HepG2 (cell line): ENCODE results near the gene PCGF2. TPM values are rescaled to one million over a fixed set of nuclear protein-coding genes. Genes with fewer than 3 reads are reported as not detected.

Experiments used
- AKAP8 ChIP-seq: sonication (generic); formaldehyde crosslinking; IDR thresholded peaks from 2 replicates; pipeline ENCODE4 v1.5.1; 2020; ENCODE audit warnings: mild to moderate bottlenecking, missing genetic modification reagents
- ETV5 ChIP-seq: IDR thresholded peaks from 2 replicates; pipeline ENCODE4 v1.6.1; 2018; ENCODE audit warnings: missing biosample characterization, missing genetic modification reagents, inconsistent platforms, borderline replicate concordance
- HMG20A ChIP-seq: IDR thresholded peaks from 2 replicates; pipeline ENCODE4 v1.6.1; 2016; ENCODE audit warnings: borderline replicate concordance
- MXI1 ChIP-seq: IDR thresholded peaks from 3 replicates; pipeline ENCODE4 v1.6.1; 2012; ENCODE audit warnings: low read depth, low read length, inconsistent platforms, borderline replicate concordance
- PCBP1 ChIP-seq: fragments of 200-400 bp; formaldehyde crosslinking; IDR thresholded peaks from 2 replicates; pipeline ENCODE4 v1.6.1; 2017; ENCODE audit warnings: mild to moderate bottlenecking, low read depth, low read length, borderline replicate concordance
- POLR2AphosphoS5 ChIP-seq: IDR thresholded peaks from 2 replicates; pipeline ENCODE4 v1.6.1; 2012; ENCODE audit warnings: low read depth, low read length
- RAD21 ChIP-seq: fragments of 450-650 bp; formaldehyde crosslinking; IDR thresholded peaks from 2 replicates; pipeline ENCODE4 v1.5.0; 2020; ENCODE audit warnings: mild to moderate bottlenecking
- RARA ChIP-seq: IDR thresholded peaks from 2 replicates; pipeline ENCODE4 v1.6.1; 2016; ENCODE audit warnings: missing genetic modification reagents, missing compliant biosample characterization
- SETDB1 ChIP-seq: sonication (generic); formaldehyde crosslinking; IDR thresholded peaks from 2 replicates; pipeline ENCODE4 v1.5.1; 2020; ENCODE audit warnings: missing genetic modification reagents, mild to moderate bottlenecking, borderline replicate concordance
- TOPORS ChIP-seq: sonication (generic); formaldehyde crosslinking; IDR thresholded peaks from 2 replicates; pipeline ENCODE4 v1.8.0; 2023; ENCODE audit warnings: mild to moderate bottlenecking, missing genetic modification reagents
- ZNF24 ChIP-seq: fragments of 450-650 bp; IDR thresholded peaks from 2 replicates; pipeline ENCODE4 v1.6.1; 2017; ENCODE audit warnings: antibody characterized with exemption, mild to moderate bottlenecking
- ZNF253 ChIP-seq: sonication (generic); formaldehyde crosslinking; IDR thresholded peaks from 2 replicates; pipeline ENCODE4 v1.8.0; 2022; ENCODE audit warnings: mild to moderate bottlenecking, missing genetic modification reagents, borderline replicate concordance
- ZNF333 ChIP-seq: sonication (generic); formaldehyde crosslinking; IDR thresholded peaks from 2 replicates; pipeline ENCODE4 v1.4.0; 2020; ENCODE audit warnings: mild to moderate bottlenecking, missing genetic modification reagents, borderline replicate concordance
- ZNF557 ChIP-seq: sonication (generic); formaldehyde crosslinking; IDR thresholded peaks from 2 replicates; pipeline ENCODE4 v1.4.0; 2020; ENCODE audit warnings: missing genetic modification reagents
- ZNF781 ChIP-seq: sonication (generic); formaldehyde crosslinking; IDR thresholded peaks from 2 replicates; pipeline ENCODE4 v1.5.1; 2020; ENCODE audit warnings: borderline replicate concordance, mild to moderate bottlenecking, missing genetic modification reagents; ENCODE audit errors: not compliant biosample characterization
- polyA plus RNA-seq, 8 experiments: library from polyadenylated mRNA; depleted of rRNA in 3 of 8; stranded (reverse) in 7 of 8; unstranded in 1 of 8; fragments of >200 nt; fragmentation: Illumina TruSeq in 4 of 8; extraction: Trizol in 4 of 8; gene quantifications; 2 replicates each; pipeline versions ENCODE4 v1.2.1 to v1.2.3, GENCODE V29; 2011 to 2016; ENCODE audit warnings: low read depth in 4 of 8, missing spikeins in 1 of 8, mixed read lengths in 1 of 8; ENCODE audit not compliant: insufficient read depth in 1 of 8
- total RNA-seq, 5 experiments: library from RNA; depleted of rRNA; stranded (reverse); fragments of >200 nt; fragmentation: Illumina TruSeq; extraction: Trizol; gene quantifications; 2 replicates each; pipeline ENCODE4 v1.2.3, GENCODE V29; 2016; ENCODE audit warnings: low read depth in 1 of 5
- TF ChIP-seq, protein P1 (sequence below): sonication (generic); formaldehyde crosslinking; IDR thresholded peaks from 2 replicates; pipeline ENCODE4 v1.4.0; 2020; ENCODE audit warnings: mild to moderate bottlenecking, low read depth, missing genetic modification reagents
- TF ChIP-seq, protein P2 (sequence below): sonication (generic); formaldehyde crosslinking; IDR thresholded peaks from 2 replicates; pipeline ENCODE4 v1.5.0; 2020; ENCODE audit warnings: mild to moderate bottlenecking, missing genetic modification reagents, borderline replicate concordance
- TF ChIP-seq, protein P3 (sequence below): sonication (generic); formaldehyde crosslinking; IDR thresholded peaks from 2 replicates; pipeline ENCODE4 v1.5.1; 2020; ENCODE audit warnings: missing genetic modification reagents, mild to moderate bottlenecking, borderline replicate concordance
- TF ChIP-seq, protein P4 (sequence below): sonication (generic); formaldehyde crosslinking; IDR thresholded peaks from 2 replicates; pipeline ENCODE4 v1.8.1; 2023; ENCODE audit warnings: mild to moderate bottlenecking, missing genetic modification reagents
- TF ChIP-seq, protein P5 (sequence below): sonication (generic); formaldehyde crosslinking; IDR thresholded peaks from 2 replicates; pipeline ENCODE4 v1.4.0; 2020; ENCODE audit warnings: missing genetic modification reagents

PCGF2 gene
- total and polyA plus RNA-seq, 2 of the 13 experiments (the other 11 are each of a cell fraction or from before 2014, with no cell fraction given) = 11.6 to 29.4 TPM

DNA sequence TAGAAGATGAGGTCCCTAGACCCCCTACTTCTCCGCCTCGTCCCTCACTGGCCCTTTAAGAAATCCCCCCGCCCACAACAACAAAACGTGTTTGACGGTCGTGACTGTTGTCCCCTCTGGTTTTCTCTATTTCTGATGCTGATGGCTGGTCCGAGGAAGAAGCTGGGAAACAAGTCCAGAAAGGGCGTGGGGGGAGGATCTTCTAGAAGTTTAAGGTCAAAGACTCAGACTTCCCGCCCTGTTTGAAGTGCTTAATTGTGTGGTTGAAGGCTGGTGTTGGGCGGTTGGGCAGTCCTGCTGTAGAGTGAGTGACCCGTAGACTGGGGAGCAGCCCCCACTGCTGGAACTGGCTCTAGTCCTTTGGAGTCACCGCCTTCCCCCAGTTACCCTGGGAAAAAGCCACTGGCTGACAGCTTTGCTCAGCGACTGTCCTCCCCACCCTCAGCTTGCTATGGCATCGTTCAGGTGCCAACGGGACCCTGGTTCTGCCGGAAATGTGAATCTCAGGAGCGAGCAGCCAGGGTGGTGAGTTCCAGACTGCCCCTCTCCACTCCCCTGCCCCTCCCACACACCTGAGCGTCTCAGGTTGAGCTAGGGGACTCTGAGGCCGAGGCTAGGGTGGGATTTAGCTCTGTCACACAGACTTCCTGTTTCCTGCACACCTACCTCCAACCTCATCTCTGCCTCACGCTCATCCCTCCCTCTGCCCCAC is 41.5 kb downstream of the PCGF2 start (continued):
- TF ChIP-seq, protein P1, sequence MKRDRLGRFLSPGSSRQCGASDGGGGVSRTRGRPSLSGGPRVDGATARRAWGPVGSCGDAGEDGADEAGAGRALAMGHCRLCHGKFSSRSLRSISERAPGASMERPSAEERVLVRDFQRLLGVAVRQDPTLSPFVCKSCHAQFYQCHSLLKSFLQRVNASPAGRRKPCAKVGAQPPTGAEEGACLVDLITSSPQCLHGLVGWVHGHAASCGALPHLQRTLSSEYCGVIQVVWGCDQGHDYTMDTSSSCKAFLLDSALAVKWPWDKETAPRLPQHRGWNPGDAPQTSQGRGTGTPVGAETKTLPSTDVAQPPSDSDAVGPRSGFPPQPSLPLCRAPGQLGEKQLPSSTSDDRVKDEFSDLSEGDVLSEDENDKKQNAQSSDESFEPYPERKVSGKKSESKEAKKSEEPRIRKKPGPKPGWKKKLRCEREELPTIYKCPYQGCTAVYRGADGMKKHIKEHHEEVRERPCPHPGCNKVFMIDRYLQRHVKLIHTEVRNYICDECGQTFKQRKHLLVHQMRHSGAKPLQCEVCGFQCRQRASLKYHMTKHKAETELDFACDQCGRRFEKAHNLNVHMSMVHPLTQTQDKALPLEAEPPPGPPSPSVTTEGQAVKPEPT (CRISPR knock-in tag) = no peak
- TF ChIP-seq ZNF781 (CRISPR knock-in tag) (peak; percentile 17), RARA (CRISPR knock-in tag) (no peak), SETDB1 (no peak), TOPORS (CRISPR knock-in tag) (0 out of 2 replicates have a peak, but pooled peaks have one; percentile 57), POLR2AphosphoS5 (0 out of 2 replicates have a peak, but pooled peaks have one; percentile 34), AKAP8 (no peak), MXI1 (0 out of 3 replicates have a peak, but pooled peaks have one; percentile 15), ETV5 (CRISPR knock-in tag) (0 out of 2 replicates have a peak, but pooled peaks have one; percentile 11), ZNF24 (no peak), PCBP1 (no peak), ZNF333 (CRISPR knock-in tag) (no peak), RAD21 (no peak), ZNF253 (no peak), HMG20A (0 out of 2 replicates have a peak, but pooled peaks have one; percentile 18), ZNF557 (CRISPR knock-in tag) (no peak)
- TF ChIP-seq, protein P2, sequence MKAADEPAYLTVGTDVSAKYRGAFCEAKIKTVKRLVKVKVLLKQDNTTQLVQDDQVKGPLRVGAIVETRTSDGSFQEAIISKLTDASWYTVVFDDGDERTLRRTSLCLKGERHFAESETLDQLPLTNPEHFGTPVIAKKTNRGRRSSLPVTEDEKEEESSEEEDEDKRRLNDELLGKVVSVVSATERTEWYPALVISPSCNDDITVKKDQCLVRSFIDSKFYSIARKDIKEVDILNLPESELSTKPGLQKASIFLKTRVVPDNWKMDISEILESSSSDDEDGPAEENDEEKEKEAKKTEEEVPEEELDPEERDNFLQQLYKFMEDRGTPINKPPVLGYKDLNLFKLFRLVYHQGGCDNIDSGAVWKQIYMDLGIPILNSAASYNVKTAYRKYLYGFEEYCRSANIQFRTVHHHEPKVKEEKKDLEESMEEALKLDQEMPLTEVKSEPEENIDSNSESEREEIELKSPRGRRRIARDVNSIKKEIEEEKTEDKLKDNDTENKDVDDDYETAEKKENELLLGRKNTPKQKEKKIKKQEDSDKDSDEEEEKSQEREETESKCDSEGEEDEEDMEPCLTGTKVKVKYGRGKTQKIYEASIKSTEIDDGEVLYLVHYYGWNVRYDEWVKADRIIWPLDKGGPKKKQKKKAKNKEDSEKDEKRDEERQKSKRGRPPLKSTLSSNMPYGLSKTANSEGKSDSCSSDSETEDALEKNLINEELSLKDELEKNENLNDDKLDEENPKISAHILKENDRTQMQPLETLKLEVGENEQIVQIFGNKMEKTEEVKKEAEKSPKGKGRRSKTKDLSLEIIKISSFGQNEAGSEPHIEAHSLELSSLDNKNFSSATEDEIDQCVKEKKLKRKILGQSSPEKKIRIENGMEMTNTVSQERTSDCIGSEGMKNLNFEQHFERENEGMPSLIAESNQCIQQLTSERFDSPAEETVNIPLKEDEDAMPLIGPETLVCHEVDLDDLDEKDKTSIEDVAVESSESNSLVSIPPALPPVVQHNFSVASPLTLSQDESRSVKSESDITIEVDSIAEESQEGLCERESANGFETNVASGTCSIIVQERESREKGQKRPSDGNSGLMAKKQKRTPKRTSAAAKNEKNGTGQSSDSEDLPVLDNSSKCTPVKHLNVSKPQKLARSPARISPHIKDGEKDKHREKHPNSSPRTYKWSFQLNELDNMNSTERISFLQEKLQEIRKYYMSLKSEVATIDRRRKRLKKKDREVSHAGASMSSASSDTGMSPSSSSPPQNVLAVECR (CRISPR knock-in tag) = 0 out of 2 replicates have a peak, but pooled peaks have one; percentile 48
- TF ChIP-seq, protein P3, sequence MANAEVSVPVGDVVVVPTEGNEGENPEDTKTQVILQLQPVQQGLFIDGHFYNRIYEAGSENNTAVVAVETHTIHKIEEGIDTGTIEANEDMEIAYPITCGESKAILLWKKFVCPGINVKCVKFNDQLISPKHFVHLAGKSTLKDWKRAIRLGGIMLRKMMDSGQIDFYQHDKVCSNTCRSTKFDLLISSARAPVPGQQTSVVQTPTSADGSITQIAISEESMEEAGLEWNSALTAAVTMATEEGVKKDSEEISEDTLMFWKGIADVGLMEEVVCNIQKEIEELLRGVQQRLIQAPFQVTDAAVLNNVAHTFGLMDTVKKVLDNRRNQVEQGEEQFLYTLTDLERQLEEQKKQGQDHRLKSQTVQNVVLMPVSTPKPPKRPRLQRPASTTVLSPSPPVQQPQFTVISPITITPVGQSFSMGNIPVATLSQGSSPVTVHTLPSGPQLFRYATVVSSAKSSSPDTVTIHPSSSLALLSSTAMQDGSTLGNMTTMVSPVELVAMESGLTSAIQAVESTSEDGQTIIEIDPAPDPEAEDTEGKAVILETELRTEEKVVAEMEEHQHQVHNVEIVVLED (CRISPR knock-in tag) = peak; percentile 9; the same call in 1 of the 2 replicates
- TF ChIP-seq, protein P4, sequence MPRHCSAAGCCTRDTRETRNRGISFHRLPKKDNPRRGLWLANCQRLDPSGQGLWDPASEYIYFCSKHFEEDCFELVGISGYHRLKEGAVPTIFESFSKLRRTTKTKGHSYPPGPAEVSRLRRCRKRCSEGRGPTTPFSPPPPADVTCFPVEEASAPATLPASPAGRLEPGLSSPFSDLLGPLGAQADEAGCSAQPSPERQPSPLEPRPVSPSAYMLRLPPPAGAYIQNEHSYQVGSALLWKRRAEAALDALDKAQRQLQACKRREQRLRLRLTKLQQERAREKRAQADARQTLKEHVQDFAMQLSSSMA (CRISPR knock-in tag) = 0 out of 2 replicates have a peak, but pooled peaks have one; percentile 24
- TF ChIP-seq, protein P5, sequence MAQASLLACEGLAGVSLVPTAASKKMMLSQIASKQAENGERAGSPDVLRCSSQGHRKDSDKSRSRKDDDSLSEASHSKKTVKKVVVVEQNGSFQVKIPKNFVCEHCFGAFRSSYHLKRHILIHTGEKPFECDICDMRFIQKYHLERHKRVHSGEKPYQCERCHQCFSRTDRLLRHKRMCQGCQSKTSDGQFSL (CRISPR knock-in tag) = peak; percentile 20
